Stimulated activated CD8-positive, alpha-beta memory T cell treated with anti-CD3 and anti-CD28 coated beads, Interleukin-15, amount 100 ng/mL, for 24 hours (primary cell): Measurements from ENCODE around the gene PRKRA.
"Not testable (repeated sequence)": the region's sequence is repeated elsewhere in the genome, so short reads cannot be mapped to it uniquely, and the experiment has no call there.

Experiments used
- DNase-seq: peaks from one replicate; pipeline ENCODE4 v3.0.0-alpha.2; 2020; ENCODE audit warnings: low read depth

PRKRA gene

GRCh38 chr2:178457390-178457886 is 6.5 kb upstream of the PRKRA start:
- no peak for DNase-seq

DNA sequence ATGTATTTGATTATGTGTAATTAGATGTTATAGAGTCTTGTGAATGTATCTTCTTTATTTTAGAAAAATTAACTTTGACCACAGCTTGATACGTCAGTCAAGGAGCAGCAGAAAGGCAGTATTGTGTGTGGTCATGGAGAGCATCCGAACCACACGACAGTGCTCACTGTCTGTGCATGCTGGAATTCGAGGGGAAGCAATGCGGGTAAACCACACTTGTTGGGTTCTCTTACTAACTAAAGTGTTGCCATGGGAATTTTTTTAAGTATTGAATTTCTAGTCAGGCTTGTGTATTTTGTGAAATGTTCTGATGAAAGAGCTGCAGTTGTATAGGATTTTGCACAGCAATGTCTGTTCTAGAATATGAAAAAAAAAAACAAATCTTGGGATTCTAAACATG is 5.0 kb upstream of the PRKRA start:
- no peak for DNase-seq

DNA sequence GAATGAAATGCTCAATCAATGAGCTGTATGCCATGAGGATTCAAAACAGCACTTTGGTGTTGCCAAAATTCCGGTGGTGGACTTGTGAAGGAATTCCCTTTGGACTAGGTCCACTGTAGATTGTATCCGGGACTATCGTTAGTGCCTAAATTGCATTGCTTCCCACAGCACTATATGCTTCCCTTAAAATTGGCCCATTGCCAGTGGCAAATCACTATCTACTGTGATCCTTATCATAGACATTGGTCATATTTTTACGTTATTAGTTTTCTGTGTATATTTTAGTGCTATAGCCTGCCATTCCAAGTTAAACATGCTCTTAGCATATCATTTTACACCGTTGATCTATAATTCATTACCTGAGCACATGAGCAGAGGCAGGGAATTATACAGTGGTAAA is 1.9 kb upstream of the PRKRA start:
- DNase-seq, result no peak

DNA sequence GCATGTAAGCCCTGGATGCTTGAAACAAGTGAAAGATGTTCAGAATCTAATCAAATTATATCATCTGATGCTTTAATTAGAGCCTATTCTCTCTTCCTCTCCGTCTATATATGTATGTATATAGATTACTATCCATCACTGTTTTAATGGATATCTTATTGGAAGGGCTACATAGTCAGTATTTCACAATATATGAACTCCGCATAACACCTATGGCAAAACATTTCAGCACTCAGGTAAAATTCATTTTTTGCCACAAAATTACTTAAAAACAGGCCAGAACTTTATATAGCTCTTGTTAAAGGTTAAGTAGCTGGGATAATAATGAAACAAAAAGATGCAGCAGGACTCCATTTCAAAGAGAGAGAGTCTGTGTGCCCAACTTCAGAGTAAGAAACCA is 1.4 kb upstream of the PRKRA start:
- DNase-seq, result no peak

DNA sequence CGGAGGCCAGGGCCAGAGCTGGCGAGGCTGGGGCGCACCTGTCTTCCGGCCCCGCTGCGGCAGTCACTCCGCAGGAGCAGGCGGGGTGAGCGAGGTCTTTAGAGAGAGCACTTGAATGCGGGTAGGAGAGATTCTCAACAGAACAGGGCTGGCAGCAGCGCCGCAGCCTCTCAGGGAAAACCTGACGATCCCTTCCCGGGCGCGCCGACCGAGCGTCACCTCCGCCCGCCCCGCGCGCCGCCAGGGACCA is 526 bp downstream of the PRKRA start:
- DNase-seq, result no peak

- no peak for DNase-seq
Measured at GRCh38 chr2:178449700-178450523, 1.1 kb downstream of the PRKRA start.

DNA sequence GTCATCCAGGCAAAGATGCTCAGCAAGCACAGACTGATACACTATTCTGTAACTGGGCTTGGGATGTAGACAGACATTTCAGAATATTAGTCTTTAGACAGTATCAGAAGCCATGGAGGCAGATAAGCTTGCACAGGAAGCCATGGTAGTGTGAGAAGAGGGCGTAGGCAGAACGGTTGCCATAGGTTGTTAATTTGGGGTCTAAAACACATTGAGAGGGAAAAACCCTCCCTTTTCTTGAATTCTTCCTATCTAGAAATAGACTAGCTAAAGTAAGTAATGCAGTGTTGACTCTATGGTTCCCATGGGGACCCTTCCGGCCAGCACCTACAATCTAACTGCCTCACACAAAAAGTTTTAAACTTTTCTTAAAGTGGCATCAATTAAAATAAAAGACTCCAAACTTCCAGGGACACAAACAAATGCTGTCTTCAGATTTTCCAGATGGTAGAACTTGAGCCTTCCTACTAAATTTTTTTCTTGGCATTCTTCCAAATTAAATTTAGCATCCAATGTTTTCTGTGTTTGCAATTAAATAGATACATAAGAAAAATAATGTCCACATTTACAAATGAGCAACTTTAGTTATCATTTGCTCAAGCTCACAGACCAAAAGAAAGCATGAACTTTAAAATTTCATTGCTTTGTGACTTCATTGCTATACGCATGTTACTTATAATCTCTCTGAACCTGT is 1.9 kb downstream of the PRKRA start:
- DNase-seq, result no peak

GRCh38 chr2:178441426-178441825 is 9.5 kb downstream of the PRKRA start:
- no peak for DNase-seq

DNA sequence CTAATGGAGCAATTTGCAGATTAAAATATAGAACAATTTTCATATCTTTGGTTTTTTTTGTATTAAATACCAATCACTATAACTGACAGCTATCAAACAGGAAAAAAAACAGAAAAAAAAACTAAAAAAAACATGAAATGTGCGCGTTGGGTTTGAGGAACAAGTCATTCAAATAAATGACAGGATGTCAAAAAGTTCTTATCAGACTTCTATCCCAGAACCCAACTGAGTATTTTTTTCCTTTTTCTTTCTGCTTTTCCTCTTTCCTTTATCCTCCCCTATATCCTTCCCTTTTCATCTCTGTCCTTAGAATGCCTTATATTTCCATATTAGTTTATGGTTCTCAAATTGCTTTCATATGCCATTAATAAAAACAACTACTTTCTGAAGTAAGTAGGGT is 14.3 kb downstream of the PRKRA start:
- no peak for DNase-seq

GRCh38 chr2:178429336-178429735 is 21.6 kb downstream of the PRKRA start:
- no peak for DNase-seq

DNA sequence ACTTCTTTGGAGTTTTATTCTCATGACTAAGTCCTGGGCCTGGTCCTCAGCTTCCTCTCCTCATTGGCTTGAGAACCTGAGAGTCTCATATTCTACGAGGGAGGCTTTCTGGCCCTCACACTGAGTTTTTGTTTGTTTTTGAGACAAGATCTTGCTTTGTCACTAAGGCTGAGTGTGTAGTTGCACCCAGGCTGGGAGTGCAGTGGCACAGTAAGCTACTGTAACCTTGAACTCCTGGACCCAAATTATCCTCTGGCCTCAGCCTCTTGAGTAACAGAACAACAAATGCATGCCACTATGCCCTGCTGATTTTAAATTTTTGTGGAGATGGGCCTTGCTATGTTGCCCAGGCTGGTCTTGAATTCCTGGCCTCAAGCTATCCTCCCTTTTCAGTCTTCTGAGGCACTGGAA is 22.6 kb downstream of the PRKRA start:
- no peak for DNase-seq

DNA sequence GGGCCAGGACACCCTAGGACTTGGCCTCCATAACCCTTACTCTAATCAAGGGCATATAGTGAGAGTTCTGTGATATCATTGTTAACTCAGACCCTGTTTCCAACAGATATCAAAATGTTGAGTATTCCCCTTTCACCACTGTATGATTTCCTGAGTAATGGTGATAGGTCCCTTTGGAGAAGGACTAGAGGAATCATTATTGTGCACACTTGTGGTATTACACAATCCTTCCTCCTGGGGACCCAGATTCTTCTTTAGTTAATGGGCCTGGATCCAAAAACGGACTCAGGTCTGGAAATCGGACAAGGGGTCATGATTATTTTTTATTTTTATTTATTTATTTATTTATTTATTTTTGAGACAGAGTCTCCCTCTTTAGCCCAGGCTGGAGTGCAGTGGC is 23.5 kb downstream of the PRKRA start:
- no peak for DNase-seq

GRCh38 chr2:178426388-178426787 is 24.6 kb downstream of the PRKRA start:
- DNase-seq, result no peak

DNA sequence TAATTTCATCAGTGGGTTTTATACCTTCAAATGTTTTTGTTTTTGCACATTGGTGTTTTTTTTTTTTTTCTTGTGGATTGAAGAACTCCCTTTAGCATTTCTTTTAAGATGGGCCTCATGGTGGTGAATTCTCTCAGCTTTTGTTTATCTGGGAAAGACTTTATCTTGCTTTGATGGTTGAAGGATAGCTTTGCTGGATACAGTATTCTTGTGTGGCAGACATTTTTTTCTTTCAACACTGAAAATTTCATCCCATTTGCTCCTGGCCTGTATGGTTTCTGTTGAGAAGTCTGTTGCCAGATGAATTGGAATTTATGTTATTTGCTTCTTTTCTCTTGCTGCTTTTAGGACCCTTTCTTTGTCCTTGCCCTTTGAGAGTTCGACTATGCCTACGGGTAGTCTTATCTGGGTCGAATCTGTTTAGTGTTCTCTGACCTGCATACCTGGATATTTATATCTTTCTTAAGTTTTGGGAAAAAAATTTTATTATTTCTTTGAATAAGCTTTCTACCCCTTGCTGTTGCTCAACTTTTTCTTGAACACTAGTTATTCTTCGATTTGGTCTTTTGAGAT is 25.6 kb downstream of the PRKRA start:
- no peak for DNase-seq

DNA sequence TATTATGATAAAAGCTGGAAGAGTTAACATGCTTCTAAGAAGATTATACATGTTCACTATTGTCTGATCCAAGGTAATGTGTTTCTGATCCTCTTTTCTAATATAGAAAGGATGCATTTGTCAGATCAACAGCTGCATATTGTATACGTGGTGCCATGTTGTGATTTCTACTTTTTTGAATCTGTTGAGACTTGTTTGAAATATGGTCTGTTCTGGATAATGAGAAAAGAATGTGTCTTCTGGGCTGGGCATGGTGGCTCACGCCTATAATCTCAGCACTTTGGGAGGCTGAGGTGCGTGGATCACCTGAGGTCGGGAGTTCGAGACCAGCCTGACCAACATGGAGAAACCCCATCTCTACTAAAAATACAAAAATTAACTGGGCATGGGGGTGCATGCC is 27.2 kb downstream of the PRKRA start:
- not testable (repeated sequence) for DNase-seq

- no peak for DNase-seq
Measured at GRCh38 chr2:178422097-178422496, 28.9 kb downstream of the PRKRA start.

DNA sequence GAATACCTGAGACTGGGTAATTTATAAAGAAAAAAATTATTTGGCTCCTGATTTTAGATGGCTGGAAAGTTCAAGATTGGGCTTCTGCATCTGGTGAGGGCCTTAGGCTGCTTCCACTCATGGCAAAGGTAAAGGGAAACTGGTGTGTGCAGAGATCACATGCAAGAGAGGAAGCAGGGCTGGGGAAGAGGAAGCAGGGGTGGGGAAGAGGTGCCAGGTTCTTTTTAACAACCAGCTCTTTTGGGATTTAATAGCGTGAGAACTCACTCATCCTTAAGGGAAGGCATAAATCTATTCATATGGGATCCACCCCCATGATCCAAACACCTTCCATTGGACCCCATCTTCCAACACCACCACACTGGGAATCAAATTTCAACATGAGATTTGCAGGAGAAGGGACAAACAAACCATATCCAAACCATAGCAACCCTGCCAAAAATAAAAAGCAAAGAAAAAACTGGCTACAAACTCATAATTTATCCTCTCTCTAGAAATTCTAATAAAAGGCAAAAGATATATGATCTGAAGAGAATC is 30.4 kb downstream of the PRKRA start:
- no peak for DNase-seq

GRCh38 chr2:178419123-178419522 is 31.9 kb downstream of the PRKRA start:
- no peak for DNase-seq

DNA sequence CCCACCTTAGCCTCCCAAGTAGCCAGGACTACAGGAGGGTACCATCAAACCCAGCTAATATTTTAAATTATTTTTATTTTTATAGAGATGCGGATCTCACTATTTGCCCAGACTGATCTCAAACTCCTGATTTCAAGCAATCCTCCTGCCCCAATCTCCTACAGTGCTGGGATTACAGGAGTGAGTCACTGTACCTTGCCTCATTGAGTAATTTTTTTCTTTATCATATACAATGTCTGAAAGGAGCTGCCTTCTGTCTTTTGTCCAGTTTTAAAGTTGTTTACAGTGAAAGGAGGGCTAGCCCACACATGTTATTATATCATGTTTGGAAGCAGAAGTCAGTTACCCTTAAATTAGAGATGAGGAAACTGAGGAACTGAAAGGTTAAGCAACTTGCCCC is 32.5 kb downstream of the PRKRA start:
- no peak for DNase-seq

DNA sequence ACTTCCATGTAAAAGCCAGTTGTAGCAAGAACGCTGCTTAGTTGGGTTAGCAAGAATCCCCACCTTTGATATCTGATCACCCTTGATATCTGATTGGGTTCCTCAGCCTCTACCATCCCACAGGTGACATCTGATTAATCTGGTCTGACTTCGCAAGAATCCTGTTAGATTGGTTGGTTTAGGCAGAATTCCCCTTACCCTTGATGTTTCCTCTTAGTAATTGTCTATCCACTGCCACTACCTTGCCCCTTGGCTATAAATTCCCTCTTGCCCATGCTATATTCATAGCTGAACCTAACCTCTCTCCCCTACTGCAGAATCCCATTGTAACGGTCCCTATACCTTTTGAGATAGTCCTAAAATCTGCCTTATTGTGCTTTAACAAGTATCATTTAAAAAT is 33.1 kb downstream of the PRKRA start:
- no peak for DNase-seq

DNA sequence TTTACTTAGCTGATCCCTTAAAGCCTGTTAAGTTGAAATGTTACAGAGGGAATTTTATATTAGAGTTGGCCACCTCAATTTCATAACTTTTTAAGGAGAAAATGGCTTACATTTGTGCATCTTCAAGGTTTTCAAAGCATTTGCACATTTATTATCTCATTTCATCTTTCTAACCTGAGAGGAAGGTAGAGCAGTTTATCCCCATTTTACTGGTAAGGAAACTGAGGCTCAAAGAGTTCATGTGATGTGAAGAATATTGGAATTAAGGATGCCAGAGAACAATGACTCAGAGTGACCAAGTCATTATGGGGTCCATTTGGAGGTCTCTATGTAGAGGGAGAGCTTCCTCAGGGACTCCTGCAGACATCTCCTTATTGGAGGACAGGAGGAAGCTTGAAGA is 35.0 kb downstream of the PRKRA start:
- DNase-seq, result no peak

DNA sequence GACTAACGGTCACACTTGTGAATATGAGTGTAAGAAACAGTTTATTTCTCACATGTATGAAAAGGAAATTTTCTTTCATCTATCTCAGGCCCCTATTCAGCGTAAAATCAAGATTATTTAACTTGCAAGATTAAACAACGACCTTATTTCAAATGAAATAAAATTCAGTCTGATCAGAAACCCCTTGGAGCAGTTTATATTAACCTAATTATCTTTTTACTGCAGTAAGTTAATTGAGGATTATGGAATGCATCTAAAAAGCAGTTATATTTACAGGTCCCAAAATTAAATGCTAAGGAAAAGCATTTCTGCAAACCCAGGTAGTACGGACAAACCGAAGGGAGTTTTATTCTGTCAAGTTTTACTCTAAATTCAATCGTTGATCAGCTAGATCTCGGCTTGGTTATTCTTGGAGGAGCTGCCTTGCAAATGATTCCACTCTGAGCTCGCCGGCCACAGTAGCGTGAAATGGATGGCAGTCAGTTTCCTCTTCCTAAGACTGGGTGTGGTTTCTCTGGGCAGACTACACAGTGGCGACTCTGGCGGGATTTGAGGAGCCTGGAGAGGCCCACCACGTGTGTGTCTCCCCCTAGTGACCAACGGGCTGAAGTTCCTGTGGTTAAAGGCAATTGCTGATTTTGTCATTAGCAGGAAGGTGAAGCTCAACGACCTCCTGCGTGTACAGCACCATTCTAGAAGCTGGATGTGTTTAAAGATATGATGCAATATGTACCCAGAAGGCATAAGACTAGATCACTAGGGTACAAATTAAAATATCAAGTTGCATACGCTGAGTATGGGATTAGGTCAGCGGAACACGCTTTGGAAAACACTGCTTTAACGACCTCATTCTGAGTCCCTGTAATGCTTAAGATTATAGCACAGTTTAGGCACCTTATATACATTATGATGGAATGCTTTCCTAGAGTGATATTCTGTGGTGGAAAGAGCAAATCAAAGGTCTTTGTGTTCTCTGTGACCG is 36.4 kb downstream of the PRKRA start:
- DNase-seq, result peak; percentile 46
